Astrocyte of the cerebellum (primary cell): ENCODE measurements around the gene DEFB119.
"Not testable (repeated sequence)": the region's sequence is repeated elsewhere in the genome, so short reads cannot be mapped to it uniquely, and the experiment has no call there.

Experiments used
- DNase-seq: peaks from one replicate; pipeline ENCODE4 v3.0.0-alpha.2; 2011; ENCODE audit warnings: low read depth
- H3K4me3 ChIP-seq: 2 replicates; pipeline ENCODE4 v1.5.1; 2011; ENCODE audit warnings: mild to moderate bottlenecking, low read depth, low read length, moderate library complexity
- CTCF ChIP-seq: IDR thresholded peaks from 2 replicates; pipeline ENCODE4 v1.5.1; 2012; ENCODE audit warnings: low read length, low read depth, moderate library complexity, mild to moderate bottlenecking; ENCODE audit errors: missing control alignments
- in situ Hi-C: cut with HindIII; loops from 2 replicates; pipeline ENCODE4 v1.10.0; 2017; ENCODE audit warnings: low sequenced_read_pairs

The DEFB119 gene

GRCh38 chr20:31390490-31390889 is at the start of gene DEFB119:
TSS of gene DEFB119 (minus strand) at chr20:31390590. CDS start at chr20:31390483, 107 bp downstream.
- H3K4me3 ChIP-seq, result no peak within 1 kb of the TSS
- TF ChIP-seq CTCF, result no peak
- no peak for DNase-seq
- in situ Hi-C loops, result no loop called here

GRCh38 chr20:31430568-31431115 is 40.3 kb upstream of the DEFB119 start:
- no peak for DNase-seq
- in situ Hi-C loops, result no loop called here
- no peak for TF ChIP-seq CTCF
- no peak overlapping the region for H3K4me3 ChIP-seq

GRCh38 chr20:31427576-31427975 is 37.2 kb upstream of the DEFB119 start:
- DNase-seq, in situ Hi-C loops: not testable (repeated sequence)

GRCh38 chr20:31426891-31427551 is 36.6 kb upstream of the DEFB119 start:
- DNase-seq, in situ Hi-C loops, H3K4me3 ChIP-seq: not testable (repeated sequence)

More at GRCh38 chr20:31427576-31427975, 37.2 kb upstream of the DEFB119 start:
- not testable (repeated sequence) for H3K4me3 ChIP-seq

- in situ Hi-C loops, result no loop called here
These were observed 35.4 kb upstream of the DEFB119 start for GRCh38 chr20:31425797-31426196.

GRCh38 chr20:31418307-31418706 is 27.9 kb upstream of the DEFB119 start:
- in situ Hi-C loops, result no loop called here
- no peak overlapping the region for H3K4me3 ChIP-seq

More at GRCh38 chr20:31425797-31426196, 35.4 kb upstream of the DEFB119 start:
- no peak for TF ChIP-seq CTCF
- no peak for DNase-seq
- H3K4me3 ChIP-seq, result no peak overlapping the region

GRCh38 chr20:31415653-31416052 is 25.3 kb upstream of the DEFB119 start:
- no peak for DNase-seq
- H3K4me3 ChIP-seq, result no peak overlapping the region
- no peak for TF ChIP-seq CTCF
- in situ Hi-C loops, result no loop called here

More at GRCh38 chr20:31418307-31418706, 27.9 kb upstream of the DEFB119 start:
- DNase-seq, result no peak
- TF ChIP-seq CTCF, result no peak
